BJ (cell line): ENCODE data around the gene TRPM3. TPM values are rescaled to one million over a fixed set of nuclear protein-coding genes. Genes with fewer than 3 reads are reported as not detected.

ENCODE experiments used
- CTCF ChIA-PET: fragments of 350-600 bp; formaldehyde crosslinking; extraction: SDS; loops from one replicate; lab custom pipeline; 2021; ENCODE audit warnings: antibody characterized with exemption, inconsistent platforms; lab: Yijun Ruan, JAX
- POLR2A ChIA-PET: fragments of 300-600 bp; sonication (Branson Sonifier 250); formaldehyde crosslinking; extraction: SDS; loops from one replicate; lab custom pipeline; 2021; ENCODE audit warnings: antibody characterized with exemption; lab: Charles Lee
- DNase-seq: peaks from one replicate; pipeline ENCODE4 v3.0.0-alpha.2; 2011; ENCODE audit warnings: low read depth
- H3K27me3 ChIP-seq: 2 replicates; pipeline ENCODE4 v1.6.0; 2011; ENCODE audit warnings: low read length; ENCODE audit not compliant: control insufficient read depth, insufficient read depth
- H3K36me3 ChIP-seq: 2 replicates; pipeline ENCODE4 v1.5.1; 2011; ENCODE audit warnings: low read length; ENCODE audit not compliant: control insufficient read depth, insufficient read depth
- H3K4me3 ChIP-seq: 2 replicates; pipeline ENCODE4 v1.5.1; 2011; ENCODE audit warnings: low read depth, mild to moderate bottlenecking, control low read depth, low read length
- CTCF ChIP-seq: IDR thresholded peaks from 2 replicates; pipeline ENCODE4 v1.5.1; 2011; ENCODE audit warnings: low read depth, mild to moderate bottlenecking, control low read depth, inconsistent platforms, low read length, moderate library complexity; ENCODE audit not compliant: insufficient read depth
- polyA plus RNA-seq: library from polyadenylated mRNA; depleted of rRNA; stranded (reverse); fragments of >200 nt; gene quantifications from 2 replicates; pipeline ENCODE4 v1.2.3, GENCODE V29; 2011

The TRPM3 gene
- polyA plus RNA-seq, 1 experiment = 0.07 TPM

DNA sequence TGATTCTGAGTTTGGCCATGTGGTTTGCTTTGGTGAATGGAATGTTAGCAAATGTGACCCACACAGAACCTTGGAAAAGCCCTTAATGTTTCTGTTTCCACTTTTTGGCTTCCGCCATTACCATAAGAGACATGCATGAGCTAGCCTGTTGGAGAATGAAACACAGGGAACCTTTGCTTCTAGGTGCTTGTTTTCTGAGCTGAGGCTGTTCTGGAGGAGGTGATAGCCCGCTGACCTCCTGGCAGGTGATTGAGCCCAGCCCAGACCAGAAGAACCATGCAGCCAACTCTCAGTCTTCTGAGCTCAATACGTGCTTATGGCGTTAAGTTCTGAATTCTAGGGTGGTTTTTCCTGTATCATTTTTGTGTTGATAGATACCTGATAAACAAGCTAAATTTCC, 558.4 kb downstream of the TRPM3 start:
- Histone ChIP-seq H3K27me3 (no peaks in the 10 kb centered on the region), H3K36me3 (no peaks in the 10 kb centered on the region), H3K4me3 (no peak overlapping the region)
- POLR2A ChIA-PET = interaction anchor here (0.6 kb wide), 1 partner anchor 24 kb away, joined by 4 read pairs; no protein-coding TSS in a partner anchor
- CTCF ChIA-PET = interaction anchor here (1.1 to 1.6 kb wide), 6 partner anchors 8 to 79 kb away, joined by 3 to 5 read pairs (median 4); no protein-coding TSS in a partner anchor
- no peak for DNase-seq
- TF ChIP-seq CTCF = no peak

DNA sequence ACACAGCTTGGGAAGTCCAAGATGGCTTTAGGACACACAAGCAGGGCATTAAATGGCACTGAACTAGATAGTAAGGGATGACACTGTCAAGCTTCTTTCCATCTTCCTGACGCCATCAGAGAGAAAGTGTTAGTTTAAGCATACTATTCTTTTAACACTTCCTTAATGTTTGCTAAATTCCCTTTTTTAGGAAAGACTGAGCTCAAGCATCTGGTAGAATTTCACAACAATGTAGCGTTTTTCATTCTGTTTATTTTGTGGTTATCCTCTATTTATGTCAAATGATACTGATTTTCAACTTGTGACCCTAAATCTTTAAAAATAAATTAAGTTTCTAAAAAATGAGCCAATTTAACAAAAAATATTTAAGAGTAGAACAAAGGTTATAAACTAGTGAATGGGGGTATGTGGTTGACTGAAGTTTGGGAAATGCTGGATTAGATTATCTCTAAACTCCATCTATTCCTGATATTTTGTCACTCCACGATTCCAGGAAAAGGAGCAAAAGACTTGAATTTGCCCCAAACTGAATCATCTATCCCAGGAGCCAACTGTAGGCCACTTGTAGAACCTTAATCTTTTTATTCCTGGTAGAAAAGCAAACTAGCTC, 559.5 kb downstream of the TRPM3 start:
- Histone ChIP-seq H3K4me3 (no peak overlapping the region), H3K27me3 (no peaks in the 10 kb centered on the region), H3K36me3 (no peaks in the 10 kb centered on the region)
- DNase-seq = peak; percentile 59
- TF ChIP-seq CTCF = no peak
- POLR2A ChIA-PET = interaction anchor here (0.7 to 1.5 kb wide), 2 partner anchors 143 to 1869 kb away, joined by 4 to 12 read pairs; no protein-coding TSS in a partner anchor
- CTCF ChIA-PET = interaction anchor here (0.6 to 1.3 kb wide), 6 partner anchors 9 to 888 kb away, joined by 3 to 5 read pairs (median 3); no protein-coding TSS in a partner anchor

- DNase-seq = no peak
- no peaks in the 10 kb centered on the region for H3K36me3 ChIP-seq
- TF ChIP-seq CTCF = no peak
- CTCF ChIA-PET = interaction anchor here (1.2 to 1.3 kb wide), 2 partner anchors 41 to 887 kb away, joined by 3 read pairs; no protein-coding TSS in a partner anchor
- POLR2A ChIA-PET = interaction anchor here (1.5 kb wide), 1 partner anchor 142 kb away, joined by 4 read pairs; no protein-coding TSS in a partner anchor
- no peak overlapping the region for H3K4me3 ChIP-seq
- no peaks in the 10 kb centered on the region for H3K27me3 ChIP-seq
These were observed 560.3 kb downstream of the TRPM3 start for GRCh38 chr9:70561111-70561510.

GRCh38 chr9:70559102-70559501, 562.3 kb downstream of the TRPM3 start:
- Histone ChIP-seq H3K36me3 (no peaks in the 10 kb centered on the region), H3K4me3 (no peak overlapping the region), H3K27me3 (no peaks in the 10 kb centered on the region)
- TF ChIP-seq CTCF = no peak
- ChIA-PET POLR2A (no interaction called here), CTCF (interaction anchor here (1.0 kb wide), 1 partner anchor 43 kb away, joined by 3 read pairs; no protein-coding TSS in a partner anchor)
- DNase-seq = no peak

- ChIA-PET POLR2A (no interaction called here), CTCF (no interaction called here)
- TF ChIP-seq CTCF = no peak
- no peaks in the 10 kb centered on the region for H3K27me3 ChIP-seq
- H3K4me3 ChIP-seq = no peak overlapping the region
- DNase-seq = no peak
- no peaks in the 10 kb centered on the region for H3K36me3 ChIP-seq
These were observed 563.6 kb downstream of the TRPM3 start for GRCh38 chr9:70557661-70558369.
